ENCODE data around the gene FHL5.

The FHL5 gene

DNA sequence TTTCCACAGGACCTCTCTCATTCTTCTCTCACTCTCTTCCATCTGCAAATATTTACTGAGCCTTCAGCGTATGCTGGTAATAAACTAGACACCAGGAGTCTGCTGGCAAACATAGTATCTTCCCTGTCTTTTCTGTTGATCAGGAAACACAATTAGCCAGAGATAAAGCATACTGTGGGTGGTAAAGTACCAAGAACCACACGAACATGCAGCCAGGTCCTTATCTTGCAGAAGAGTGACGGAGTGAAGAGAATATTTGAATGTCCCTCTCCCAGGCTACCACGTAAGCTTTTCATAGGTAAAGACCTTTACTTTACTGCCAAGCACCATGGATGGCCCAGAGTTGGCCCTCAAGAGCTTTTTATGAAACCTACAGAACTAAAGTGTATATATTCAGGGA, 13.3 kb downstream of the FHL5 start:
- no peaks in the 10 kb centered on the region for H3K4me1 ChIP-seq (ENCODE audit: control insufficient read depth in 1 of 2, insufficient read depth in 2 of 2, low read length in 2 of 2)
- WGBS (ENCODE audit: extremely low coverage, insufficient coverage, insufficient read length), result no CpG with 5 or more reads among the region's 4 CpGs

DNA sequence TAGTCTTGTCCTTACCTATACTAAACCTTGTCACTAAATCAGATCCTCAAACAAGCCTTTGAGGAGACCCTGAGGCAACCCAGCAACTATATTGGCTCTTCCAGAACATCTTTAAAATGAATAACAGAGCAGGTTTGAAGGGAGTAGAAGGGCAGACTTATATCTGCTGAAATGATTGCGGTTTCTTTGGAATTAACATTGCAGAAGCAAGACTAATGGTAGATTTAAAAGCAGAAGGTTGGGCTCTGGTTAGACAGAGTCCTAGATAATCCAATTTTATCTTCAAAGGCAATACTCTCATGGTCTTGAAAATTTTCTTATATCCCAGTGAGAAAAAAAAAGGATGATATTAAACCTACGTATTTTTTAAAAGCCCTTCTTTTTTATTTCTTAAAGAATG, 19.1 kb downstream of the FHL5 start:
- no peak overlapping the region for H3K4ac ChIP-seq (ENCODE audit: low read depth, low read length)
- H3K4me3 ChIP-seq (ENCODE audit: low read depth, low read length), result no peak overlapping the region
- H3K4me1 ChIP-seq (ENCODE audit: control insufficient read depth in 1 of 2, insufficient read depth in 2 of 2, low read length in 2 of 2), result no peaks in the 10 kb centered on the region
- DNase-seq, result no peak
- H4K8ac ChIP-seq (ENCODE audit: low read depth, low read length), result no peak overlapping the region
- no peak overlapping the region for H3K18ac ChIP-seq (ENCODE audit: low read length)
- no peak overlapping the region for H4K91ac ChIP-seq (ENCODE audit: low read depth, low read length)
- no peak overlapping the region for H3K4me2 ChIP-seq (ENCODE audit: low read length)
- H3K14ac ChIP-seq (ENCODE audit: low read length), result no peak overlapping the region
- H3K9ac ChIP-seq (ENCODE audit: low read length), result no peak overlapping the region
- no peaks in the 10 kb centered on the region for H3K27me3 ChIP-seq (ENCODE audit: insufficient read depth, low read length)
- no peak overlapping the region for H2BK12ac ChIP-seq (ENCODE audit: low read length)
- H3K9me3 ChIP-seq (ENCODE audit: insufficient read depth, low read depth, low read length), result no peaks in the 10 kb centered on the region
- no peaks in the 10 kb centered on the region for H3K36me3 ChIP-seq (ENCODE audit: control insufficient read depth in 1 of 2, insufficient read depth in 2 of 2, low read length in 2 of 2)
- no peak overlapping the region for H2BK5ac ChIP-seq (ENCODE audit: low read depth, low read length, poor library complexity)
- no peak overlapping the region for H3K23ac ChIP-seq (ENCODE audit: low read length)
- H2AFZ ChIP-seq (ENCODE audit: insufficient read depth, low read length, poor library complexity), result no peak overlapping the region
- H2AK5ac ChIP-seq (ENCODE audit: low read length), result no peak overlapping the region
- no peak overlapping the region for H4K12ac ChIP-seq (ENCODE audit: low read depth, low read length)
- H2BK120ac ChIP-seq (ENCODE audit: insufficient read depth, low read length, poor library complexity), result no peak overlapping the region
- WGBS (ENCODE audit: extremely low coverage, insufficient coverage, insufficient read length), result no CpG with 5 or more reads among the region's 2 CpGs
- no peaks in the 10 kb centered on the region for H3K79me1 ChIP-seq (ENCODE audit: low read length)
- H3K79me2 ChIP-seq (ENCODE audit: control insufficient read depth, insufficient read depth, low read length, poor library complexity), result no peaks in the 10 kb centered on the region
- no peak overlapping the region for H3K27ac ChIP-seq (ENCODE audit: low read depth, low read length)

More for the DNA sequence above, 13.3 kb downstream of the FHL5 start:
- Histone ChIP-seq H3K9me3 (ENCODE audit: insufficient read depth, low read depth, low read length) (peaks cover 5% of the 10 kb centered on the region), H2BK5ac (ENCODE audit: low read depth, low read length, poor library complexity) (no peak overlapping the region), H2BK12ac (ENCODE audit: low read length) (no peak overlapping the region), H4K8ac (ENCODE audit: low read depth, low read length) (no peak overlapping the region), H3K79me2 (ENCODE audit: control insufficient read depth, insufficient read depth, low read length, poor library complexity) (no peaks in the 10 kb centered on the region), H3K4me3 (ENCODE audit: low read depth, low read length) (no peak overlapping the region), H3K27ac (ENCODE audit: low read depth, low read length) (no peak overlapping the region), H3K27me3 (ENCODE audit: insufficient read depth, low read length) (no peaks in the 10 kb centered on the region), H3K14ac (ENCODE audit: low read length) (no peak overlapping the region), H3K36me3 (ENCODE audit: control insufficient read depth in 1 of 2, insufficient read depth in 2 of 2, low read length in 2 of 2) (no peaks in the 10 kb centered on the region), H3K4ac (ENCODE audit: low read depth, low read length) (no peak overlapping the region), H3K4me2 (ENCODE audit: low read length) (no peak overlapping the region), H2AFZ (ENCODE audit: insufficient read depth, low read length, poor library complexity) (no peak overlapping the region), H3K23ac (ENCODE audit: low read length) (peak overlapping the region; percentile 58), H3K9ac (ENCODE audit: low read length) (no peak overlapping the region), H4K12ac (ENCODE audit: low read depth, low read length) (no peak overlapping the region), H3K18ac (ENCODE audit: low read length) (no peak overlapping the region), H2BK120ac (ENCODE audit: insufficient read depth, low read length, poor library complexity) (no peak overlapping the region), H4K91ac (ENCODE audit: low read depth, low read length) (no peak overlapping the region), H3K79me1 (ENCODE audit: low read length) (no peaks in the 10 kb centered on the region), H2AK5ac (ENCODE audit: low read length) (no peak overlapping the region)
- DNase-seq, result no peak

DNA sequence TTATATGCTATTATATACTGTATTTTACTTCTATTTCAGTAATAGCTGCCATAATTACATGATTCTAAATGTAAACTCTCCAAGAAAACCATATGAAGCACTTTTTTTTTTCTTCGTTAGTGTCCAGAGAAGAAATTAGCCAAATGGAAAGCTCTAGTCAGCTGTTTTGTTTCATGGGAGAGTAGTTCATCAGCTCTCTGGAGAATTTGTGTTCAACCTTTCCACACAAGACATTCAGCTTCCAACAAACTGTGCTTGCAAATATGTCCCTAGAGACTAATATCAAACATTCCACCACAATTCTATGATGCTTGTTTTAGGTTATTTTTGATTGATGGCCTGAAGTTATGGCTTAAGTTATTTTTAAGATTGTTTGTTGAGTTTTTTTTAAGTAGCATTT, 19.5 kb downstream of the FHL5 start:
- H2BK5ac ChIP-seq (ENCODE audit: low read depth, low read length, poor library complexity), result no peak overlapping the region
- H3K4me1 ChIP-seq (ENCODE audit: control insufficient read depth in 1 of 2, insufficient read depth in 2 of 2, low read length in 2 of 2), result no peaks in the 10 kb centered on the region
- H3K4me2 ChIP-seq (ENCODE audit: low read length), result no peak overlapping the region
- no peaks in the 10 kb centered on the region for H3K79me1 ChIP-seq (ENCODE audit: low read length)
- no peaks in the 10 kb centered on the region for H3K27me3 ChIP-seq (ENCODE audit: insufficient read depth, low read length)
- H3K4me3 ChIP-seq (ENCODE audit: low read depth, low read length), result no peak overlapping the region
- DNase-seq, result no peak
- no peak overlapping the region for H3K9ac ChIP-seq (ENCODE audit: low read length)
- no peak overlapping the region for H3K4ac ChIP-seq (ENCODE audit: low read depth, low read length)
- H2AFZ ChIP-seq (ENCODE audit: insufficient read depth, low read length, poor library complexity), result no peak overlapping the region
- no peak overlapping the region for H2BK120ac ChIP-seq (ENCODE audit: insufficient read depth, low read length, poor library complexity)
- no CpG with 5 or more reads among the region's 1 CpG for WGBS (ENCODE audit: extremely low coverage, insufficient coverage, insufficient read length)
- no peaks in the 10 kb centered on the region for H3K36me3 ChIP-seq (ENCODE audit: control insufficient read depth in 1 of 2, insufficient read depth in 2 of 2, low read length in 2 of 2)
- no peak overlapping the region for H3K14ac ChIP-seq (ENCODE audit: low read length)
- no peak overlapping the region for H3K18ac ChIP-seq (ENCODE audit: low read length)
- H4K91ac ChIP-seq (ENCODE audit: low read depth, low read length), result no peak overlapping the region
- no peak overlapping the region for H3K27ac ChIP-seq (ENCODE audit: low read depth, low read length)
- no peaks in the 10 kb centered on the region for H3K9me3 ChIP-seq (ENCODE audit: insufficient read depth, low read depth, low read length)
- H3K79me2 ChIP-seq (ENCODE audit: control insufficient read depth, insufficient read depth, low read length, poor library complexity), result no peaks in the 10 kb centered on the region
- H3K23ac ChIP-seq (ENCODE audit: low read length), result no peak overlapping the region
- no peak overlapping the region for H2BK12ac ChIP-seq (ENCODE audit: low read length)
- H4K12ac ChIP-seq (ENCODE audit: low read depth, low read length), result no peak overlapping the region
- H4K8ac ChIP-seq (ENCODE audit: low read depth, low read length), result no peak overlapping the region
- no peak overlapping the region for H2AK5ac ChIP-seq (ENCODE audit: low read length)

DNA sequence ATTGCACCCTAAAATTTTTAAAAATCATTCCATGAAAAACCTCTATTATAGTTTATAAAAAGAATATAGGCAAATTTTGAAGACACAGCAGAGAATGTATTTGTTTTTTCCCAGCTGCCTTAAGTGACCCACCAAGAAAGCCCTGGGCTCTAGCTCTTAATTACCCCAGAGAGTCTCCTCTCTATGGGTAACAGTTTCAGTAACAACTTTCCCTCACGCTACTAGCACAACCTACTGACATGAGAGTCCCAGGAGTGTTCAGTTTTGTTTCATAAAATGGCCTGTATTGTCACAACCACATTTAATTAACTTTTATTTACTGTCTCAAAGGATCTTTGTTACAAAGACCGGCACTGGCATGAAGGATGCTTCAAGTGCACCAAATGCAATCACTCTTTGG, 41.5 kb downstream of the FHL5 start:
- WGBS (ENCODE audit: extremely low coverage, insufficient coverage, insufficient read length), result no CpG with 5 or more reads among the region's 2 CpGs
- H3K9ac ChIP-seq (ENCODE audit: low read length), result no peak overlapping the region
- no peak overlapping the region for H3K4ac ChIP-seq (ENCODE audit: low read depth, low read length)
- H2AFZ ChIP-seq (ENCODE audit: insufficient read depth, low read length, poor library complexity), result no peak overlapping the region
- no peak overlapping the region for H3K23ac ChIP-seq (ENCODE audit: low read length)
- no peaks in the 10 kb centered on the region for H3K4me1 ChIP-seq (ENCODE audit: control insufficient read depth in 1 of 2, insufficient read depth in 2 of 2, low read length in 2 of 2)
- no peak overlapping the region for H3K27ac ChIP-seq (ENCODE audit: low read depth, low read length)
- no peaks in the 10 kb centered on the region for H3K79me1 ChIP-seq (ENCODE audit: low read length)
- H4K91ac ChIP-seq (ENCODE audit: low read depth, low read length), result no peak overlapping the region
- no peak overlapping the region for H3K4me3 ChIP-seq (ENCODE audit: low read depth, low read length)
- H3K14ac ChIP-seq (ENCODE audit: low read length), result no peak overlapping the region
- no peak overlapping the region for H2BK12ac ChIP-seq (ENCODE audit: low read length)
- H4K8ac ChIP-seq (ENCODE audit: low read depth, low read length), result no peak overlapping the region
- H3K79me2 ChIP-seq (ENCODE audit: control insufficient read depth, insufficient read depth, low read length, poor library complexity), result no peaks in the 10 kb centered on the region
- H3K36me3 ChIP-seq (ENCODE audit: control insufficient read depth in 1 of 2, insufficient read depth in 2 of 2, low read length in 2 of 2), result no peaks in the 10 kb centered on the region
- no peak for DNase-seq
- H2AK5ac ChIP-seq (ENCODE audit: low read length), result no peak overlapping the region
- no peak overlapping the region for H4K12ac ChIP-seq (ENCODE audit: low read depth, low read length)
- no peaks in the 10 kb centered on the region for H3K9me3 ChIP-seq (ENCODE audit: insufficient read depth, low read depth, low read length)
- H3K18ac ChIP-seq (ENCODE audit: low read length), result no peak overlapping the region
- no peak overlapping the region for H3K4me2 ChIP-seq (ENCODE audit: low read length)
- no peak overlapping the region for H2BK5ac ChIP-seq (ENCODE audit: low read depth, low read length, poor library complexity)
- H2BK120ac ChIP-seq (ENCODE audit: insufficient read depth, low read length, poor library complexity), result no peak overlapping the region
- no peaks in the 10 kb centered on the region for H3K27me3 ChIP-seq (ENCODE audit: insufficient read depth, low read length)

DNA sequence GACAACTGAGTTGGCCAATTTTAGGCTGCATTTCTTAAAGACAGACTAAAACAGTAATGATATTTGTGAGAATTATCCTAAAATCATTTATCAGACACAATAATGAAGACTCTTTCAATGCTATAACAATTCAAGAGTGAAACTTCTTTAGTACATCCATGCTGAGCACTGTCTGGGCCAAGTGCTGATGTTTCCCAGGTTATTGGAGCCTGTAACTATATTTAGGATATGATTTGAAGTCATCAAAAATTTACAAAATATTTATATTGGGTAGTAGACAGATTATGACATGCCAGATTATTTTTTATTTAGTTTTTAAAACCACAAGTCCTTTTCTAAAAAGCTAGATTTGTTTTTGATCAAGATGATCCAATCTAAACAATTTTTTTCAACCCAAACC, 45.1 kb downstream of the FHL5 start:
- Histone ChIP-seq H3K4me2 (ENCODE audit: low read length) (no peak overlapping the region), H2BK120ac (ENCODE audit: insufficient read depth, low read length, poor library complexity) (no peak overlapping the region), H2AK5ac (ENCODE audit: low read length) (no peak overlapping the region), H3K36me3 (ENCODE audit: control insufficient read depth in 1 of 2, insufficient read depth in 2 of 2, low read length in 2 of 2) (no peaks in the 10 kb centered on the region), H4K8ac (ENCODE audit: low read depth, low read length) (no peak overlapping the region), H3K27ac (ENCODE audit: low read depth, low read length) (no peak overlapping the region), H4K12ac (ENCODE audit: low read depth, low read length) (no peak overlapping the region), H3K79me1 (ENCODE audit: low read length) (no peaks in the 10 kb centered on the region), H3K79me2 (ENCODE audit: control insufficient read depth, insufficient read depth, low read length, poor library complexity) (no peaks in the 10 kb centered on the region), H3K9me3 (ENCODE audit: insufficient read depth, low read depth, low read length) (no peaks in the 10 kb centered on the region), H3K9ac (ENCODE audit: low read length) (no peak overlapping the region), H3K4ac (ENCODE audit: low read depth, low read length) (no peak overlapping the region), H2BK5ac (ENCODE audit: low read depth, low read length, poor library complexity) (no peak overlapping the region), H3K27me3 (ENCODE audit: insufficient read depth, low read length) (no peaks in the 10 kb centered on the region), H3K18ac (ENCODE audit: low read length) (no peak overlapping the region), H2AFZ (ENCODE audit: insufficient read depth, low read length, poor library complexity) (no peak overlapping the region), H3K14ac (ENCODE audit: low read length) (no peak overlapping the region), H3K23ac (ENCODE audit: low read length) (no peak overlapping the region), H2BK12ac (ENCODE audit: low read length) (no peak overlapping the region), H4K91ac (ENCODE audit: low read depth, low read length) (no peak overlapping the region), H3K4me1 (ENCODE audit: control insufficient read depth in 1 of 2, insufficient read depth in 2 of 2, low read length in 2 of 2) (no peaks in the 10 kb centered on the region), H3K4me3 (ENCODE audit: low read depth, low read length) (no peak overlapping the region)
- no peak for DNase-seq
